MM.1S (cell line): ENCODE measurements around the gene KIAA1755.

ENCODE experiments used
- DNase-seq: peaks from one replicate; pipeline ENCODE4 v3.0.0-alpha.2; 2015
- H2AFZ ChIP-seq: fragments of 300-600 bp; sonication (generic); 2 replicates; pipeline ENCODE4 v1.6.0; 2016; ENCODE audit warnings: antibody characterized with exemption, low read length
- H3F3A ChIP-seq: fragments of 300-600 bp; sonication (generic); 2 replicates; pipeline ENCODE4 v1.6.1; 2016; ENCODE audit warnings: mild to moderate bottlenecking, antibody characterized with exemption, low read length, moderate library complexity, mixed read lengths; ENCODE audit not compliant: insufficient read depth
- H3K27ac ChIP-seq: fragments of 300-600 bp; sonication (generic); 2 replicates; pipeline ENCODE4 v1.5.1; 2016; ENCODE audit warnings: mild to moderate bottlenecking, low read length
- H3K27me3 ChIP-seq: fragments of 300-600 bp; sonication (generic); replicated peaks from 2 replicates; pipeline ENCODE4 v1.6.0; 2016; ENCODE audit warnings: low read length; ENCODE audit not compliant: insufficient read depth
- H3K36me3 ChIP-seq: fragments of 300-600 bp; sonication (generic); replicated peaks from 2 replicates; pipeline ENCODE4 v1.6.1; 2016; ENCODE audit warnings: mild to moderate bottlenecking, low read length, mixed read lengths; ENCODE audit not compliant: insufficient read depth
- H3K4me1 ChIP-seq: fragments of 300-600 bp; sonication (generic); 2 replicates; pipeline ENCODE4 v1.6.1; 2016; ENCODE audit warnings: low read length, mixed read lengths
- H3K4me2 ChIP-seq: fragments of 300-600 bp; sonication (generic); 2 replicates; pipeline ENCODE4 v1.6.0; 2016; ENCODE audit warnings: low read depth, low read length
- H3K4me3 ChIP-seq: fragments of 300-600 bp; sonication (generic); 2 replicates; pipeline ENCODE4 v1.5.1; 2016; ENCODE audit warnings: low read length, mixed read lengths
- H3K79me2 ChIP-seq: fragments of 300-600 bp; sonication (generic); 2 replicates; pipeline ENCODE4 v1.6.1; 2016; ENCODE audit warnings: mixed run types, low read length, mixed read lengths
- H3K9ac ChIP-seq: fragments of 300-600 bp; sonication (generic); 2 replicates; pipeline ENCODE4 v1.6.1; 2016; ENCODE audit warnings: low read length, mixed read lengths
- H3K9me2 ChIP-seq: fragments of 300-600 bp; sonication (generic); replicated peaks from 2 replicates; pipeline ENCODE4 v1.6.1; 2016; ENCODE audit warnings: mild to moderate bottlenecking, low read length, mixed read lengths; ENCODE audit not compliant: insufficient read depth
- H3K9me3 ChIP-seq: fragments of 300-600 bp; sonication (generic); replicated peaks from 2 replicates; pipeline ENCODE4 v1.6.1; 2016; ENCODE audit warnings: mild to moderate bottlenecking, low read length, mixed read lengths; ENCODE audit not compliant: insufficient read depth
- H4K20me1 ChIP-seq: fragments of 300-600 bp; sonication (generic); 2 replicates; pipeline ENCODE4 v1.6.1; 2016; ENCODE audit warnings: mild to moderate bottlenecking, low read length, moderate library complexity, mixed read lengths; ENCODE audit not compliant: insufficient read depth
- CTCF ChIP-seq: fragments of 300-600 bp; sonication (generic); IDR thresholded peaks from 2 replicates; pipeline ENCODE4 v1.5.1; 2016; ENCODE audit warnings: antibody characterized with exemption, low read length, mixed read lengths
- EZH2 ChIP-seq: fragments of 300-600 bp; sonication (generic); optimal IDR thresholded peaks from 2 replicates; pipeline ENCODE3; 2017; ENCODE audit warnings: low read depth, mild to moderate bottlenecking, antibody characterized with exemption, low read length, mixed read lengths
- EZH2phosphoT487 ChIP-seq: fragments of 300-600 bp; sonication (generic); IDR thresholded peaks from 2 replicates; pipeline ENCODE4 v1.6.1; 2018; ENCODE audit warnings: antibody characterized with exemption, low read length

KIAA1755 gene

GRCh38 chr20:38198238-38198861, 62.2 kb downstream of the KIAA1755 start:
- no peaks in the 10 kb centered on the region for H3K27me3 ChIP-seq
- TF ChIP-seq CTCF (no peak), EZH2phosphoT487 (no peak), EZH2 (no peak)
- no peaks in the 10 kb centered on the region for H3K4me1 ChIP-seq
- no peaks in the 10 kb centered on the region for H3K9me2 ChIP-seq
- H2AFZ ChIP-seq: no peak overlapping the region
- H3K4me2 ChIP-seq: no peak overlapping the region
- no peaks in the 10 kb centered on the region for H3K79me2 ChIP-seq
- H3K9ac ChIP-seq: no peak overlapping the region
- DNase-seq: no peak
- no peaks in the 10 kb centered on the region for H3F3A ChIP-seq
- H3K9me3 ChIP-seq: no peaks in the 10 kb centered on the region
- no peaks in the 10 kb centered on the region for H4K20me1 ChIP-seq
- H3K4me3 ChIP-seq: no peak overlapping the region
- no peaks in the 10 kb centered on the region for H3K36me3 ChIP-seq
- H3K27ac ChIP-seq: no peak overlapping the region

GRCh38 chr20:38197619-38198018, 62.9 kb downstream of the KIAA1755 start:
- H2AFZ ChIP-seq: no peak overlapping the region
- H3K9ac ChIP-seq: no peak overlapping the region
- H4K20me1 ChIP-seq: no peaks in the 10 kb centered on the region
- no peaks in the 10 kb centered on the region for H3K36me3 ChIP-seq
- H3K4me2 ChIP-seq: no peak overlapping the region
- H3K4me3 ChIP-seq: no peak overlapping the region
- H3K4me1 ChIP-seq: no peaks in the 10 kb centered on the region
- H3K27ac ChIP-seq: no peak overlapping the region
- H3F3A ChIP-seq: no peaks in the 10 kb centered on the region
- DNase-seq: no peak
- no peaks in the 10 kb centered on the region for H3K9me2 ChIP-seq
- H3K79me2 ChIP-seq: no peaks in the 10 kb centered on the region
- no peaks in the 10 kb centered on the region for H3K9me3 ChIP-seq
- no peaks in the 10 kb centered on the region for H3K27me3 ChIP-seq
- no peak for TF ChIP-seq EZH2
- TF ChIP-seq EZH2phosphoT487: no peak
- no peak for TF ChIP-seq CTCF

GRCh38 chr20:38197217-38197616, 63.3 kb downstream of the KIAA1755 start:
- Histone ChIP-seq H3K9ac (no peak overlapping the region), H3K4me3 (no peak overlapping the region), H2AFZ (no peak overlapping the region), H4K20me1 (no peaks in the 10 kb centered on the region), H3K27me3 (no peaks in the 10 kb centered on the region), H3K79me2 (no peaks in the 10 kb centered on the region), H3K36me3 (no peaks in the 10 kb centered on the region), H3F3A (no peaks in the 10 kb centered on the region), H3K9me3 (no peaks in the 10 kb centered on the region), H3K9me2 (no peaks in the 10 kb centered on the region), H3K4me2 (no peak overlapping the region), H3K27ac (no peak overlapping the region), H3K4me1 (no peaks in the 10 kb centered on the region)
- DNase-seq: no peak
- TF ChIP-seq EZH2phosphoT487 (no peak), CTCF (no peak), EZH2 (no peak)
